ENCODE data around the gene HSPA1L. TPM values are rescaled to one million over a fixed set of nuclear protein-coding genes. Genes with fewer than 3 reads are reported as not detected.

Gene HSPA1L
- total and polyA plus RNA-seq, 10 of the 15 experiments (the other 5 are each of a cell fraction or from before 2014, with no cell fraction given): 0.69 to 2.5 (median 1.5) TPM

DNA sequence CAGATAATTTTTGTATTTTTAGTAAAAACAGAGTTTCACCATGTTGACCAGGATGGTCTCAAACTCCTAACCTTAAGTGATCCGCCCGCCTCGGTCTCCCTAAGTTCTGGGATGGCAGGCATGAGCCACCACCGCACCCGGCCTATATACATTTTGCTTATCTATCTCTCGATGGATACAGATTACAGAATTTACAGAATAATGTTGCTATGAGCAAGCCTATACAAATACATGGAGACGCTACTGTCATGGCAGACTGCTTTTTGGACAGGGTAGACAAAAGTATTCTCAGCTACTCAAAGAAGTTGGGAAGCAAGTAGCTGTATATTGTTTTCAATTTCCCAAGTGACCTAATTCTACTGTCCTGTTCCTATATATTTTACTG, 1.6 kb downstream of the HSPA1L start (continued):
- TF ChIP-seq ZBTB4 (CRISPR knock-in tag; IDR thresholded peaks at IDR 0.05) (no peak), SMARCA5 (IDR thresholded peaks at IDR 0.05) (no peak), NBN (IDR thresholded peaks at IDR 0.05) (no peak), E2F4 (IDR thresholded peaks at IDR 0.05; ENCODE audit: low read depth, low read length) (no peak), GATAD2B (conservative IDR thresholded peaks at IDR 0.05; ENCODE audit: low read depth) (no peak), CHD2 (IDR thresholded peaks at IDR 0.05; ENCODE audit: borderline replicate concordance, low read depth, low read length) (no peak), SRF (IDR thresholded peaks at IDR 0.05; ENCODE audit: low read depth in 2 of 2, low read length in 2 of 2) (no peak), KLF5 (IDR thresholded peaks at IDR 0.05; ENCODE audit: partially characterized antibody) (no peak), RUNX3 (IDR thresholded peaks at IDR 0.05; ENCODE audit: low read length) (no peak), ZNF384 (IDR thresholded peaks at IDR 0.05; ENCODE audit: borderline replicate concordance, low read depth, low read length) (no peak), EGR1 (IDR thresholded peaks at IDR 0.05; ENCODE audit: borderline replicate concordance in 1 of 2, low read depth in 2 of 2, low read length in 2 of 2) (no peak), SIX5 (IDR thresholded peaks at IDR 0.05; ENCODE audit: low read depth, low read length, severe bottlenecking) (no peak)
- TF ChIP-seq, protein P1, sequence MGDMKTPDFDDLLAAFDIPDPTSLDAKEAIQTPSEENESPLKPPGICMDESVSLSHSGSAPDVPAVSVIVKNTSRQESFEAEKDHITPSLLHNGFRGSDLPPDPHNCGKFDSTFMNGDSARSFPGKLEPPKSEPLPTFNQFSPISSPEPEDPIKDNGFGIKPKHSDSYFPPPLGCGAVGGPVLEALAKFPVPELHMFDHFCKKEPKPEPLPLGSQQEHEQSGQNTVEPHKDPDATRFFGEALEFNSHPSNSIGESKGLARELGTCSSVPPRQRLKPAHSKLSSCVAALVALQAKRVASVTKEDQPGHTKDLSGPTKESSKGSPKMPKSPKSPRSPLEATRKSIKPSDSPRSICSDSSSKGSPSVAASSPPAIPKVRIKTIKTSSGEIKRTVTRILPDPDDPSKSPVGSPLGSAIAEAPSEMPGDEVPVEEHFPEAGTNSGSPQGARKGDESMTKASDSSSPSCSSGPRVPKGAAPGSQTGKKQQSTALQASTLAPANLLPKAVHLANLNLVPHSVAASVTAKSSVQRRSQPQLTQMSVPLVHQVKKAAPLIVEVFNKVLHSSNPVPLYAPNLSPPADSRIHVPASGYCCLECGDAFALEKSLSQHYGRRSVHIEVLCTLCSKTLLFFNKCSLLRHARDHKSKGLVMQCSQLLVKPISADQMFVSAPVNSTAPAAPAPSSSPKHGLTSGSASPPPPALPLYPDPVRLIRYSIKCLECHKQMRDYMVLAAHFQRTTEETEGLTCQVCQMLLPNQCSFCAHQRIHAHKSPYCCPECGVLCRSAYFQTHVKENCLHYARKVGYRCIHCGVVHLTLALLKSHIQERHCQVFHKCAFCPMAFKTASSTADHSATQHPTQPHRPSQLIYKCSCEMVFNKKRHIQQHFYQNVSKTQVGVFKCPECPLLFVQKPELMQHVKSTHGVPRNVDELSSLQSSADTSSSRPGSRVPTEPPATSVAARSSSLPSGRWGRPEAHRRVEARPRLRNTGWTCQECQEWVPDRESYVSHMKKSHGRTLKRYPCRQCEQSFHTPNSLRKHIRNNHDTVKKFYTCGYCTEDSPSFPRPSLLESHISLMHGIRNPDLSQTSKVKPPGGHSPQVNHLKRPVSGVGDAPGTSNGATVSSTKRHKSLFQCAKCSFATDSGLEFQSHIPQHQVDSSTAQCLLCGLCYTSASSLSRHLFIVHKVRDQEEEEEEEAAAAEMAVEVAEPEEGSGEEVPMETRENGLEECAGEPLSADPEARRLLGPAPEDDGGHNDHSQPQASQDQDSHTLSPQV (IDR thresholded peaks at IDR 0.05): no peak

Measured in GM12878 (cell line).